ENCODE data around the gene FAAP20. TPM values are rescaled to one million over a fixed set of nuclear protein-coding genes. Genes with fewer than 3 reads are reported as not detected.
"Not testable (repeated sequence)": the region's sequence is repeated elsewhere in the genome, so short reads cannot be mapped to it uniquely, and the experiment has no call there.

FAAP20 gene
- total RNA-seq, 2 donors from 2014 or later: 35.4 to 41.4 TPM

DNA sequence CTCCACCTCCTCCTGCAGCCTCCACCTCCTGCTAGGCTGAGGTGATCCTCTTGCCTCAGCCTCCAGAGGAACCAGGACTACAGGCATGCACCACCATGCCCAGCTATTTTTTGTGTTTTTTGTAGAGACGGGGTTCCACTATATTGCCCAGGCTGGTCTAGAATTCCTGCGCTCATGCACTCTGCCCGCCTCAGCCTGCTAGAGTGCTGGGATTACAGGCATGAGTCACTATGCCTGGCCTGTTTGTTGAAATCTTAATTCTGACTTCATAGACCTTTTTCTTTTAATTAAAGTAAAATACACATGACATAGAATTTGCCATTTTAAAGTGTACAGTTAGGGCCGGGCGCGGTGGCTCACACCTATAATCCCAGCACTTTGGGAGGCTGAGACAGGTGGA is 42.7 kb downstream of the FAAP20 start:
- ATAC-seq: no peak
- intact Hi-C loops (cut with DNase I): no loop called here
- no peak for DNase-seq

DNA sequence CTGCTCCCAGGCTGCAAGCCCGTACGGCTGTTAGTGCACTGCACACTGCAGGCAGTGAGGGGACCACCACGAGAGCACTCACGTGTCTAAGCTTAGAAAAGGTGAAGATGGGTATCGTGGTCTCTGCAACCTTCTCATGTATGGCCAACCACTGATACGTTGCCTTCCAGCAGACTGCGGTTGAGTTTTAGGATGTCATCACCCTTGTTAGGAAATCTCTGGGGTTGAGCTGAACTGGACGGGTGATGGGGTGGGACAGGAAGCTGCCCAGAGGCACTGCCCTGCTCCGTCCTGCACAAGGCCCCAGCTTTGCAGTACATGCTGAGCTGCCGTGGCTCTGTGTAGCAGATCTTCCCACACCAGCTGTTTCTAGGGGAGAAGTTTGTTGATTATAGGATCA is 43.3 kb downstream of the FAAP20 start:
- intact Hi-C loops (cut with DNase I): no loop called here
- ATAC-seq: peak in 1 of 2 donors; percentile 68
- no peak for DNase-seq

DNA sequence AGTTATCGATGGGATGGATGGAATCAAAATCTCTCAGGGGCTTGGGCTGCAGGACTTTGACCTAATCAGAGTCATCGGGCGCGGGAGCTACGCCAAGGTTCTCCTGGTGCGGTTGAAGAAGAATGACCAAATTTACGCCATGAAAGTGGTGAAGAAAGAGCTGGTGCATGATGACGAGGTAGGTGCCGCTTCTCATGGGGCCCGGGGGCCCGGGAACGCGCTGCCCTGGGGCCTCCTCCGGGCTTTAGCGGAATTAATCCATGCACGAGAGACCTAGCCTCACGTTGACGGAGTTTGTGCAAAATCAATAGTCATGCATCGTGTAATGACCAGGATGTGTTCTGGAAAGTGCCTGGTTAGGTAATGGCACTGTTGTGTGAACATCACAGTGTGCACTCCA is 43.8 kb downstream of the FAAP20 start:
- intact Hi-C loops (cut with DNase I): no loop called here
- ATAC-seq (no peak), DNase-seq (no peak)

DNA sequence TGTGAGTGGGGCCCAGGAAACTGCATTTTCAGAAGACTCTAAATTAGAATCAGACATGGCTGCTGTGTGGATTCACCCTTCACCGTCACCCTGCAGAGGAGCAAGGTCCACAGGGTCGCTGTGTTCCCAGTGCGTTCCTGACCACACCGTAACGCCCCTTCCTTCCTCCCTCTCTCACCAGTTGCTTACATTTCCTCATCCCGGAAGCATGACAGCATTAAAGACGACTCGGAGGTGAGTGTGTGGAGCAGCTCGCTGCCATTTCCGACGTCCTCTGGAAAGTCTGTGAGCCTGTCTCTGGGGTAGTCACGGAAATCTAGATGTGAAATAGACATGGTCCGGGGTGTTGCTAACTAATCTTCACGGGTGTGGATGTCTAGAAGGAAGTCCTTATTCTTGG is 45.9 kb downstream of the FAAP20 start:
- no peak for DNase-seq
- intact Hi-C loops (cut with DNase I): no loop called here

DNA sequence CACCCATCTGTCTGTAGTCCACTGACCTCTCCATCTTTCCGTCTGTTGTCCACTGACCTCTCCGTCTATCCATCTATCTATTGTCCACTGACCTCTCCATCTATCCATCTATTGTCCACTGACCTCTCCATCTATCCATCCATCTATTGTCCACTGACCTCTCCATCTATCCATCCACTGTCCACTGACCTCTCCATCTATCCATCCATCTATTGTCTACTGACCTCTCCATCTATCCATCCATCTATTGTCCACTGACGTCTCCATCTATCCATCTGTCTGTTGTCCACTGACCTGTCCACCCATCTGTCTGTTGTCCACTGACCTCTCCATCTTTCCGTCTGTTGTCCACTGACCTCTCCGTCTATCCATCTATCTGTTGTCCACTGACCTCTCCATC is 46.7 kb downstream of the FAAP20 start:
- DNase-seq; ATAC-seq; intact Hi-C loops (cut with DNase I): not testable (repeated sequence)

More for the DNA sequence above, 45.9 kb downstream of the FAAP20 start:
- peak; percentile 15 to 24 for ATAC-seq

DNA sequence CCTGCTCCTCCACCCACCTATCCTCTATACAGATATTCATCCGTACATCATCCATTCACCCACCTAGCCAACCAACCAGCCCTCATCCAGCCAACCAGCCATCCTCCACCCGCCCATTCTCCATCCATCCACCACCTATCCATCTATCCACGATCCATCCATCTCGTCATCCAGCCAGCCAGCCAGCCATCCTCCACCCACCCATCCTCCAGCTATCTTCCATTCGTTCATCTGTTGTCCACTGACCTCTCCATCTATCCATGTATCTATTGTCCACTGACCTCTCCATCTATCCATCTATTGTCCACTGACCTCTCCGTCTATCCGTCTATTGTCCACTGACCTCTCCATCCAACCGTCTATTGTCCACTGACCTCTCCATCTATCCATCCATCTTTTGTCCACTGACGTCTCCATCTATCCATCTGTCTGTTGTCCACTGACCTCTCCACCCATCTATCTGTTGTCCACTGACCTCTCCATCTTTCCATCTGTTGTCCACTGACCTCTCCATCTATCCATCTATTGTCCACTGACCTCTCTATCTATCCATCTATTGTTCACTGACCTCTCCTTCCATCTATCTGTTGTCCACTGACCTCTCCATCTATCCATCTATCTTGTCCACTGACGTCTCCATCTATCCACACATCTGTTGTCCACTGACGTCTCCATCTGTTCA is 47.6 kb downstream of the FAAP20 start:
- no peak for DNase-seq
- intact Hi-C loops (cut with DNase I): no loop called here
- ATAC-seq: no peak

DNA sequence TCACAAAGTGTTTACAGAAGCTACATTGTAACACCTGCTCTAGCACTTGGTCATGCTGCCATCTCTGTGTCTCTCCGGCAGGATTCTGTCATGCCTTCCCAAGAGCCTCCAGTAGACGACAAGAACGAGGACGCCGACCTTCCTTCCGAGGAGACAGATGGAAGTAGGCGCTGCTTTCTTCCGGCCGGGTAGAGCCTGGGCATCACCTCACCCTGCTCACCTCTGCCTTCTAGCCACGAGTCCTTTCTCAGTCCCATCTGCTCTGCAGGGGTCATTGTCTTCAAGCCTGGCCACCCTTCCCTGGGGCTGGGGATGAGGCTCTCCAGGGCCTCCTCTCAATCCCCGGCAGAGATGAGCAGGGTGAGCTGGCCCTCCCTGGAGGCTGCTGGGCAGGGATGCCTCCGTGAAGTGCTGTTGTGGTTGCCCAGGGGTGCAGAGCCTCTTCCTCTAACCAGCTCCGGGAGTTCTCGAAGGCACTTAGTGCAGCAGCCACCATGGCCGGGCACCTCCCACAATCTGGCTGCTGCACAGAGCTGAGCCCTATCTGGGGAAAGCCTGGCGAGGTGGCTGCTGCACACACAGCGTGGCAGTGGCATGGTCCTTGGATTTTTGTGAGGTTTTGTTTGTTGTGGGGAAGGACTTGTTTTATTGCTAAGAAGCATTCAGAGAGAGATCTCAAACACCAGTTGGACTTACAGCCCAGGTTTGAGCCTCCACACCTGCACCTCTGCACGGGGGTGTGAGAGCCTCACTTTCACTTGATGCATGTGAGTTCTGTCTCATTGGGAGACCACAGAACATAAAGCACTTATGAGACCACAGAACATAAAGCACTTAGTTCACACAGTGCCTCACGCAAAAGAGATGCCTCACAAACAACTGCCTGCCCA is 48.4 kb downstream of the FAAP20 start:
- no peak for DNase-seq
- intact Hi-C loops (cut with DNase I): no loop called here
- no peak for ATAC-seq

DNA sequence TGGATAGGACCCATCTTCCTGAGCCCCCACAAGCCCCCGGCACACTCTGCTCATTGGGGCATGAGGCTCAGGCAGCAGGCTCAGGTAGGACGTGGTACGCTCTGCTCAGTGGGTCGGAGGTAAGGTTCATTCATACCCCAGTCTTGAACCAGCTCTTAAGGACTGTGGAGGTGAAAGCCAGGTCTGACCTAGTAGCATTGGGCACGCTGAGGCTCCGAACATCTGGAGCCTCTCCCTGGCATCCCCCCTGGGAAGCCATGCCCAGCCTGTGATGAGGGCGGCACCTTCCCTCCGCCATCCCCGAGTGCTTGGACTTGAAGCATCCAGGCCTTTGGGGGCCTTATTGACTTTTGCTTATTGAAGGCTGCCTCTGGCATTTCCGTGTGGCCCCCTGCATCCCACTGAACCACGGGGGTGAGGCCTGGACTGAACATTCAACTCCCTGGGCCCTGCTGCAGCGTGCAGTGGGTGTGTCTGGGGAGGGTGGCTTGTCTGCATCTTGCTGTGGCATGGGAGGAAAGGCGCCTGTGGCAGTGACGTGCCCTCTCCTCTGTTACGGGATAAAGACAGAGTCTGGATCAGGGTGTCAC is 50.0 kb downstream of the FAAP20 start:
- intact Hi-C loops (cut with DNase I): no loop called here
- no peak for ATAC-seq
- DNase-seq: no peak

DNA sequence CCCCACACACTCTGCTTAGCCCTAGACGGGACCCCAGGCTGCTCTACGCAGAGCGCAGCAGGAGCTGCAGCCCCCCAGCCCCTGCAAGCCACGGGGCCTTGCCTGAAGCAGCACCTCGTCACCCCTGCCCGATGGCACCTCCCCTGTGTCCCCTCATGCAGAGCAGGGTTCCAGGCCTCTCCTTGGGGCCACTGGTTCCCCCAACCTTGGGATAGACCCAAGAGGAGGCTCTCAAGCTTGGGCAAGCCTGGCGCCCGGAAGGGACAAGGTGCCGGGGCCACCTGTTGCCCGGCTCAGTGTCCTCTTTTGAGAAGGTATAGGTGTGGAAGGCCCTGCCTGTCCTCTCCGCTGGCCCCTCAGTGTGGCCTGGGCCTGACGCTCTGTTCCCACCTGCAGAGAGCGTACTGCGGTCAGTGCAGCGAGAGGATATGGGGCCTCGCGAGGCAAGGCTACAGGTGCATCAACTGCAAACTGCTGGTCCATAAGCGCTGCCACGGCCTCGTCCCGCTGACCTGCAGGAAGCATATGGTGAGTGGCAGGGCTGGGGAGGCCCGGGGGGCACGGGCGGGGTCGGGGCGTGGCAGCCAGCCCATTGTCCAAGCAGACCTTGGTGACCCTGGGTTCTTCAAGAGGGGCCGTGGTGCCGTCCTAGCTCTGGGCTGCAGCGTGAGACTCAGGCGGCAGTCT is 50.6 kb downstream of the FAAP20 start:
- ATAC-seq (no peak), DNase-seq (no peak)
- intact Hi-C loops (cut with DNase I): no loop called here

DNA sequence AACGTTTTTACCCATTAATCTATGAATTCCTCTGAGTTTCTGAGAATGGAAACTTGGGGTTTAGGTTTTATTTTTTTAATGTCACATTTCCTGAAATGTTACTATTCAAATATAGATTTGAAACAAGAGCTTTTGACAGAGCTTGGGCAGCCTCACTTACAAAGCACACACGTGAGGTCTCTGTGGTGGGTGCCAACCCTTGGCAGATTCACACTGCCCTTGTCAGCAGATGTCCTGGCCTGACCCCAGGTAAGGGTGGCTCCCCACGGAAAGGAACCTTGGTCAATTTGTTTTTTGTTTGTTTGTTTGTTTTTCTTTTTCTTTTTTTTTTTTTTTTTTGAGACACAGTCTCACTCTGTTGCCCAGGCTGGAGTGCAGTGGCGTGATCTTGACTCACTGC is 53.5 kb downstream of the FAAP20 start:
- intact Hi-C loops (cut with DNase I): no loop called here
- DNase-seq: no peak
- ATAC-seq: no peak

Other genes with a start within 250 kb of the FAAP20 start
- gene CFAP74, start 191.0 kb downstream of the FAAP20 start, total RNA-seq: not detected
- gene GABRD, start 175.4 kb downstream of the FAAP20 start, total RNA-seq: under 1 TPM in 1 of 2 donors, not detected in 1; 0.29 TPM
- gene PRKCZ, start 144.4 kb downstream of the FAAP20 start, total RNA-seq: 10 to 100 TPM; 12.4 to 20.7 TPM
- gene SKI, start 33.5 kb upstream of the FAAP20 start, total RNA-seq: 10 to 100 TPM; 47.1 to 66.9 TPM
- gene MORN1, start 196.8 kb upstream of the FAAP20 start, total RNA-seq: 1 to 10 TPM; 3.7 to 4.9 TPM
- 100 to 1,000 TPM in 1 of 2 donors, 10 to 100 TPM in 1; 96.2 to 105 TPM for gene RER1, start 197.1 kb upstream of the FAAP20 start, total RNA-seq
- 10 to 100 TPM; 12.3 to 14.5 TPM for gene PEX10, start 217.8 kb upstream of the FAAP20 start, total RNA-seq

Data from left cardiac atrium (tissue), 4 donors.